CD4-positive, alpha-beta T cell treated with Interleukin-4 for 1 hour (primary cell): Measurements from ENCODE around the gene TTC34.
A peak's percentile ranks its signal among the peaks of the same experiment; 100 is the strongest.

Source experiments
- DNase-seq, 2 donors: peaks; one replicate each; pipeline ENCODE4 v3.0.0-alpha.2; 2020 to 2022

Gene TTC34

GRCh38 chr1:2801535-2802291 lies at the start of gene TTC34:
Gene TTC34, minus strand, starts transcription at chr1:2801693. Its CDS starts 866 bp downstream, at chr1:2800827.
- DNase-seq = peak; percentile 32 to 47

GRCh38 chr1:2850502-2850901 lies 49.0 kb upstream of the TTC34 start:
- DNase-seq = no peak

GRCh38 chr1:2848006-2848670 lies 46.6 kb upstream of the TTC34 start:
- no peak for DNase-seq

GRCh38 chr1:2847086-2847985 lies 45.8 kb upstream of the TTC34 start:
- no peak for DNase-seq

- no peak for DNase-seq
Measured at GRCh38 chr1:2845869-2846268, 44.4 kb upstream of the TTC34 start.

- DNase-seq = peak; percentile 71 to 75
Measured at GRCh38 chr1:2840036-2840809, 38.7 kb upstream of the TTC34 start.

- DNase-seq = no peak
Measured at GRCh38 chr1:2837823-2838222, 36.3 kb upstream of the TTC34 start.

- no peak for DNase-seq
Measured at GRCh38 chr1:2837316-2837715, 35.8 kb upstream of the TTC34 start.

- no peak for DNase-seq
Measured at GRCh38 chr1:2836333-2836970, 35.0 kb upstream of the TTC34 start.

GRCh38 chr1:2835650-2836159 lies 34.2 kb upstream of the TTC34 start:
- DNase-seq = no peak

GRCh38 chr1:2834741-2835564 lies 33.5 kb upstream of the TTC34 start:
- DNase-seq = no peak

GRCh38 chr1:2834146-2834475 lies 32.6 kb upstream of the TTC34 start:
- DNase-seq = no peak

- DNase-seq = no peak
Measured at GRCh38 chr1:2833454-2834145, 32.1 kb upstream of the TTC34 start.

GRCh38 chr1:2832506-2833453 lies 31.3 kb upstream of the TTC34 start:
- no peak for DNase-seq

- DNase-seq = no peak
Measured at GRCh38 chr1:2831596-2832212, 30.2 kb upstream of the TTC34 start.

GRCh38 chr1:2830761-2831425 lies 29.4 kb upstream of the TTC34 start:
- DNase-seq = no peak

GRCh38 chr1:2829846-2830615 lies 28.5 kb upstream of the TTC34 start:
- no peak for DNase-seq
